ENCODE results near the gene JMJD6. TPM values are rescaled to one million over a fixed set of nuclear protein-coding genes. Genes with fewer than 3 reads are reported as not detected.
A peak's percentile ranks its signal among the peaks of the same experiment; 100 is the strongest.

JMJD6 gene
- polyA plus RNA-seq, 1 donor: 32.7 TPM

GRCh38 chr17:76679239-76679638 is 47.2 kb downstream of the JMJD6 start:
- Histone ChIP-seq H3K4me3 (ENCODE audit: low read length) (no peak overlapping the region), H3K27me3 (ENCODE audit: control insufficient read depth, insufficient read depth, low read length) (no peaks in the 10 kb centered on the region), H3K27ac (ENCODE audit: low read length) (no peak overlapping the region), H3K36me3 (ENCODE audit: control insufficient read depth, insufficient read depth, low read length) (peaks cover 13% of the 10 kb centered on the region), H3K4me1 (ENCODE audit: control insufficient read depth, insufficient read depth, low read length) (peaks cover 9% of the 10 kb centered on the region), H3K9me3 (ENCODE audit: control insufficient read depth, low read depth, low read length) (no peaks in the 10 kb centered on the region)
- DNase-seq: no peak
- WGBS (ENCODE audit: insufficient coverage, low lambda C conversion rate): no CpG with 5 or more reads among the region's 1 CpG

GRCh38 chr17:76678330-76678729 is 48.1 kb downstream of the JMJD6 start:
- Histone ChIP-seq H3K4me1 (ENCODE audit: control insufficient read depth, insufficient read depth, low read length) (peaks cover 14% of the 10 kb centered on the region), H3K27me3 (ENCODE audit: control insufficient read depth, insufficient read depth, low read length) (no peaks in the 10 kb centered on the region), H3K9me3 (ENCODE audit: control insufficient read depth, low read depth, low read length) (no peaks in the 10 kb centered on the region), H3K27ac (ENCODE audit: low read length) (no peak overlapping the region), H3K4me3 (ENCODE audit: low read length) (no peak overlapping the region), H3K36me3 (ENCODE audit: control insufficient read depth, insufficient read depth, low read length) (peaks cover 10% of the 10 kb centered on the region)
- no CpG with 5 or more reads among the region's 12 CpGs for WGBS (ENCODE audit: insufficient coverage, low lambda C conversion rate)
- DNase-seq: peak in 1 of 2 donors; percentile 57

- H3K27ac ChIP-seq (ENCODE audit: low read length): no peak overlapping the region
- no peak overlapping the region for H3K4me3 ChIP-seq (ENCODE audit: low read length)
- no peaks in the 10 kb centered on the region for H3K27me3 ChIP-seq (ENCODE audit: control insufficient read depth, insufficient read depth, low read length)
- peaks cover 22% of the 10 kb centered on the region for H3K4me1 ChIP-seq (ENCODE audit: control insufficient read depth, insufficient read depth, low read length)
- no peaks in the 10 kb centered on the region for H3K9me3 ChIP-seq (ENCODE audit: control insufficient read depth, low read depth, low read length)
- no CpG with 5 or more reads among the region's 16 CpGs for whole genome bisulfite sequencing (ENCODE audit: insufficient coverage, low lambda C conversion rate)
- no peak for DNase-seq
- peaks cover 4% of the 10 kb centered on the region for H3K36me3 ChIP-seq (ENCODE audit: control insufficient read depth, insufficient read depth, low read length)
Observed at GRCh38 chr17:76677406-76677805, 49.0 kb downstream of the JMJD6 start.

- WGBS (ENCODE audit: insufficient coverage, low lambda C conversion rate): no CpG with 5 or more reads among the region's 6 CpGs
- Histone ChIP-seq H3K4me3 (ENCODE audit: low read length) (no peak overlapping the region), H3K27ac (ENCODE audit: low read length) (no peak overlapping the region)
Observed at GRCh38 chr17:76676629-76677028, 49.8 kb downstream of the JMJD6 start.

GRCh38 chr17:76675648-76676047 is 50.8 kb downstream of the JMJD6 start:
- no peak for DNase-seq
- Histone ChIP-seq H3K4me1 (ENCODE audit: control insufficient read depth, insufficient read depth, low read length) (peaks cover 31% of the 10 kb centered on the region), H3K4me3 (ENCODE audit: low read length) (no peak overlapping the region), H3K27me3 (ENCODE audit: control insufficient read depth, insufficient read depth, low read length) (no peaks in the 10 kb centered on the region), H3K9me3 (ENCODE audit: control insufficient read depth, low read depth, low read length) (no peaks in the 10 kb centered on the region), H3K27ac (ENCODE audit: low read length) (no peak overlapping the region), H3K36me3 (ENCODE audit: control insufficient read depth, insufficient read depth, low read length) (no peaks in the 10 kb centered on the region)
- whole genome bisulfite sequencing (ENCODE audit: insufficient coverage, low lambda C conversion rate): 100% methylated on average over 5 of the region's 6 CpGs

More at GRCh38 chr17:76676629-76677028, 49.8 kb downstream of the JMJD6 start:
- no peaks in the 10 kb centered on the region for H3K27me3 ChIP-seq (ENCODE audit: control insufficient read depth, insufficient read depth, low read length)
- H3K36me3 ChIP-seq (ENCODE audit: control insufficient read depth, insufficient read depth, low read length): no peaks in the 10 kb centered on the region
- no peaks in the 10 kb centered on the region for H3K9me3 ChIP-seq (ENCODE audit: control insufficient read depth, low read depth, low read length)
- H3K4me1 ChIP-seq (ENCODE audit: control insufficient read depth, insufficient read depth, low read length): peaks cover 22% of the 10 kb centered on the region
- DNase-seq: no peak

- no peak for DNase-seq
- no peak overlapping the region for H3K4me3 ChIP-seq (ENCODE audit: low read length)
- no peaks in the 10 kb centered on the region for H3K36me3 ChIP-seq (ENCODE audit: control insufficient read depth, insufficient read depth, low read length)
- H3K4me1 ChIP-seq (ENCODE audit: control insufficient read depth, insufficient read depth, low read length): peaks cover 38% of the 10 kb centered on the region
- no peaks in the 10 kb centered on the region for H3K27me3 ChIP-seq (ENCODE audit: control insufficient read depth, insufficient read depth, low read length)
- no peak overlapping the region for H3K27ac ChIP-seq (ENCODE audit: low read length)
- no CpG with 5 or more reads among the region's 5 CpGs for WGBS (ENCODE audit: insufficient coverage, low lambda C conversion rate)
- no peaks in the 10 kb centered on the region for H3K9me3 ChIP-seq (ENCODE audit: control insufficient read depth, low read depth, low read length)
Observed at GRCh38 chr17:76674600-76674999, 51.8 kb downstream of the JMJD6 start.

- H3K27ac ChIP-seq (ENCODE audit: low read length): peak overlapping the region; percentile 96
- peaks cover 38% of the 10 kb centered on the region for H3K4me1 ChIP-seq (ENCODE audit: control insufficient read depth, insufficient read depth, low read length)
- H3K36me3 ChIP-seq (ENCODE audit: control insufficient read depth, insufficient read depth, low read length): no peaks in the 10 kb centered on the region
- WGBS (ENCODE audit: insufficient coverage, low lambda C conversion rate): no CpG with 5 or more reads among the region's 5 CpGs
- no peaks in the 10 kb centered on the region for H3K27me3 ChIP-seq (ENCODE audit: control insufficient read depth, insufficient read depth, low read length)
- H3K9me3 ChIP-seq (ENCODE audit: control insufficient read depth, low read depth, low read length): no peaks in the 10 kb centered on the region
- H3K4me3 ChIP-seq (ENCODE audit: low read length): no peak overlapping the region
- no peak for DNase-seq
Observed at GRCh38 chr17:76673729-76674128, 52.7 kb downstream of the JMJD6 start.

GRCh38 chr17:76672892-76673291 is 53.5 kb downstream of the JMJD6 start:
- peaks cover 33% of the 10 kb centered on the region for H3K4me1 ChIP-seq (ENCODE audit: control insufficient read depth, insufficient read depth, low read length)
- H3K27ac ChIP-seq (ENCODE audit: low read length): peak overlapping the region; percentile 96
- no peak for DNase-seq
- no CpG with 5 or more reads among the region's 3 CpGs for WGBS (ENCODE audit: insufficient coverage, low lambda C conversion rate)
- H3K4me3 ChIP-seq (ENCODE audit: low read length): peak overlapping the region; percentile 82
- no peaks in the 10 kb centered on the region for H3K9me3 ChIP-seq (ENCODE audit: control insufficient read depth, low read depth, low read length)
- H3K27me3 ChIP-seq (ENCODE audit: control insufficient read depth, insufficient read depth, low read length): no peaks in the 10 kb centered on the region
- H3K36me3 ChIP-seq (ENCODE audit: control insufficient read depth, insufficient read depth, low read length): no peaks in the 10 kb centered on the region

- H3K27me3 ChIP-seq (ENCODE audit: control insufficient read depth, insufficient read depth, low read length): no peaks in the 10 kb centered on the region
- H3K36me3 ChIP-seq (ENCODE audit: control insufficient read depth, insufficient read depth, low read length): no peaks in the 10 kb centered on the region
- no peaks in the 10 kb centered on the region for H3K9me3 ChIP-seq (ENCODE audit: control insufficient read depth, low read depth, low read length)
- peaks cover 33% of the 10 kb centered on the region for H3K4me1 ChIP-seq (ENCODE audit: control insufficient read depth, insufficient read depth, low read length)
- WGBS (ENCODE audit: insufficient coverage, low lambda C conversion rate): 49% methylated on average over 7 of the region's 13 CpGs
- peak overlapping the region; percentile 82 for H3K4me3 ChIP-seq (ENCODE audit: low read length)
- DNase-seq: peak in 1 of 2 donors; percentile 76
- peak overlapping the region; percentile 96 for H3K27ac ChIP-seq (ENCODE audit: low read length)
Observed at GRCh38 chr17:76672270-76672851, 54.0 kb downstream of the JMJD6 start.

- H3K4me3 ChIP-seq (ENCODE audit: low read length): peak overlapping the region; percentile 82
- H3K27ac ChIP-seq (ENCODE audit: low read length): peak overlapping the region; percentile 96
- H3K27me3 ChIP-seq (ENCODE audit: control insufficient read depth, insufficient read depth, low read length): no peaks in the 10 kb centered on the region
- H3K9me3 ChIP-seq (ENCODE audit: control insufficient read depth, low read depth, low read length): no peaks in the 10 kb centered on the region
- peaks cover 33% of the 10 kb centered on the region for H3K4me1 ChIP-seq (ENCODE audit: control insufficient read depth, insufficient read depth, low read length)
- no CpG with 5 or more reads among the region's 19 CpGs for WGBS (ENCODE audit: insufficient coverage, low lambda C conversion rate)
- DNase-seq: no peak
- H3K36me3 ChIP-seq (ENCODE audit: control insufficient read depth, insufficient read depth, low read length): no peaks in the 10 kb centered on the region
Observed at GRCh38 chr17:76671912-76672262, 54.5 kb downstream of the JMJD6 start.

Measured in large intestine (tissue), 3 donors.